GM12878 (cell line): ENCODE results near the gene DAZAP2. TPM values are rescaled to one million over a fixed set of nuclear protein-coding genes. Genes with fewer than 3 reads are reported as not detected.

Experiments
- ATF2 ChIP-seq: IDR thresholded peaks from 2 replicates; pipeline ENCODE4 v1.6.1; 2012; ENCODE audit warnings: low read length, inconsistent platforms
- BRCA1 ChIP-seq: IDR thresholded peaks from 2 replicates; pipeline ENCODE4 v1.6.1; 2011; ENCODE audit warnings: low read depth, low read length, improper control_type of control experiment
- CBX5 ChIP-seq: sonication (generic); IDR thresholded peaks from 2 replicates; pipeline ENCODE4 v1.6.1; 2016; ENCODE audit warnings: low read depth, moderate library complexity, mild to moderate bottlenecking, inconsistent platforms
- CHD1 ChIP-seq: IDR thresholded peaks from 2 replicates; pipeline ENCODE4 v1.6.1; 2012; ENCODE audit warnings: low read depth, low read length, improper control_type of control experiment
- EP300 ChIP-seq, 2 experiments: fragments of 150-350 bp in 1 of 2; IDR thresholded peaks; 2 replicates each; pipeline ENCODE4 v1.6.1; 2011 to 2012; ENCODE audit warnings: low read depth in 2 of 2, low read length in 2 of 2, borderline replicate concordance in 1 of 2, improper control_type of control experiment in 1 of 2, inconsistent platforms in 1 of 2; ENCODE audit not compliant: control insufficient read depth in 1 of 2
- EZH2 ChIP-seq: IDR thresholded peaks from 2 replicates; pipeline ENCODE4 v1.6.1; 2012; ENCODE audit warnings: low read depth, mild to moderate bottlenecking, control low read depth, inconsistent platforms, low read length, borderline replicate concordance; ENCODE audit not compliant: control insufficient read depth
- GATAD2B ChIP-seq: fragments of 450-650 bp; conservative IDR thresholded peaks from 2 replicates; pipeline ENCODE4 v1.6.1; 2017; ENCODE audit warnings: low read depth, mild to moderate bottlenecking, moderate library complexity
- KDM1A ChIP-seq: fragments of 200-600 bp; sonication (generic); IDR thresholded peaks from 2 replicates; pipeline ENCODE4 v1.6.1; 2016; ENCODE audit warnings: borderline replicate concordance
- MLLT1 ChIP-seq: fragments of 450-650 bp; IDR thresholded peaks from 2 replicates; pipeline ENCODE4 v1.6.1; 2016; ENCODE audit warnings: mild to moderate bottlenecking
- NKRF ChIP-seq: fragments of 450-650 bp; conservative IDR thresholded peaks from 2 replicates; pipeline ENCODE4 v1.6.1; 2017; ENCODE audit warnings: mild to moderate bottlenecking, moderate library complexity
- POLR2AphosphoS5 ChIP-seq: IDR thresholded peaks from 2 replicates; pipeline ENCODE4 v1.6.1; 2011; ENCODE audit warnings: mild to moderate bottlenecking, low read length, inconsistent platforms
- RAD51 ChIP-seq: fragments of 450-650 bp; IDR thresholded peaks from 2 replicates; pipeline ENCODE4 v1.6.1; 2016; ENCODE audit warnings: moderate library complexity, mild to moderate bottlenecking, inconsistent platforms
- RFX5 ChIP-seq: IDR thresholded peaks from 2 replicates; pipeline ENCODE4 v1.6.1; 2011; ENCODE audit warnings: low read depth, low read length, improper control_type of control experiment
- SMARCA5 ChIP-seq: fragments of 450-650 bp; IDR thresholded peaks from 2 replicates; pipeline ENCODE4 v1.6.1; 2017; ENCODE audit warnings: mild to moderate bottlenecking
- USF1 ChIP-seq: IDR thresholded peaks from 2 replicates; pipeline ENCODE4 v1.6.1; 2011; ENCODE audit warnings: borderline replicate concordance, low read depth, mild to moderate bottlenecking, moderate library complexity, mixed read lengths, low read length; ENCODE audit not compliant: insufficient read depth; ENCODE audit errors: extremely low read length
- YBX1 ChIP-seq: fragments of 450-650 bp; IDR thresholded peaks from 2 replicates; pipeline ENCODE4 v1.6.1; 2016; ENCODE audit warnings: antibody characterized with exemption
- ZBTB40 ChIP-seq: fragments of 450-650 bp; IDR thresholded peaks from 2 replicates; pipeline ENCODE4 v1.6.1; 2016; ENCODE audit warnings: mild to moderate bottlenecking, moderate library complexity, borderline replicate concordance
- polyA plus RNA-seq, 11 experiments: library from polyadenylated mRNA; depleted of rRNA in 4 of 11; unstranded in 6 of 11; stranded (reverse) in 5 of 11; fragments of >200 nt; fragmentation: Nextera tagmentation in 4 of 11; fragmentation: Illumina TruSeq in 1 of 11; extraction: Ambion mirVana in 4 of 11; extraction: Trizol in 1 of 11; gene quantifications; 1 replicate in 1 of 11; 2 replicates in 10 of 11; pipeline versions ENCODE4 v1.2.1 to v1.2.3, GENCODE V29; 2011 to 2016; ENCODE audit warnings: inconsistent platforms in 2 of 11, missing spikeins in 2 of 11, low read depth in 1 of 11
- total RNA-seq, 4 experiments: library from RNA; depleted of rRNA in 3 of 4; stranded (reverse); fragments of >200 nt in 3 of 4; fragmentation: Illumina TruSeq in 1 of 4; extraction: Trizol in 1 of 4; gene quantifications; 2 replicates each; pipeline versions ENCODE4 v1.2.1 to v1.2.3, GENCODE V29; 2013 to 2021
- TF ChIP-seq, protein P1 (sequence below): fragments of 150-350 bp; IDR thresholded peaks from 2 replicates; pipeline ENCODE4 v1.6.1; 2014; ENCODE audit warnings: mild to moderate bottlenecking, low read depth, low read length

The DAZAP2 gene
- total and polyA plus RNA-seq, 10 of the 15 experiments (the other 5 are each of a cell fraction or from before 2014, with no cell fraction given): 71.0 to 267 (median 158) TPM

DNA sequence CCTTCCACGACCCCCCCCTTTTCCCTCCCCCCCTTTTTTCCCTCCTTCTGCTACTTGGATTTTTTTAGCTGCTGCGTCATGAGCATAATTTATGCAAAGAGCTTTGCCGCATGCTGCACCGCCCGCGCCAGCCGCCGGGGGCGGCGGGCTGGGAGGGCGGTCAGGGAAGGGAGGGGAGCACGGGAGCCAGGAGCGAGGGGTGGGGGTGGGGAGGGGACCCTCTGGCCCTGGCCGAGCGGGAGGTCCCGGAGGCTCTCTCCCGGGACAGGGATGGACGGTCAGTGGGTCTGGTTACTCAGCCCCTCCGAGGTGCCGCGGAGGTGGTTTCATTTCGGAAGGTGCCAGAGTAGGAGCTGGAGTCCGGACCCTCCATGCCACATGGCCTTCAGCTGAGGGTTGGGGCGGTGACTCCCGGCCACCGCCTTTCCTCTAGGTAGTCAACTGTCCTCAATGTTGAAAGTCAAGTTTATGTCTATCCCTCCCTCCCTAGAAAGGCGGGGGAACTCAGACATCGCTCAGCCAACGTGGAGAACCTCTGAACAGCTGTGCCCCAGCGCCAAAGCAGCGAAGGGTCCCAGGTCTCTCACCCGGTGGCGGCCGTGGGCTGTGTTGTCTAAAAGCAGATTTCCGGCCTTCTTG lies 20.5 kb upstream of the DAZAP2 start, which contains the start of gene POU6F1 (continued):
- TF ChIP-seq ZBTB40 (0 out of 2 replicates have a peak, but pooled peaks have one; percentile 12), KDM1A (no peak), EZH2 (no peak), RFX5 (no peak), NKRF (no peak), CBX5 (no peak), EP300 (IDR thresholded peaks at IDR 0.05; ENCODE audit: borderline replicate concordance in 1 of 2, control insufficient read depth in 1 of 2, low read depth in 2 of 2, low read length in 2 of 2) (no peak), SMARCA5 (no peak), YBX1 (no peak), RAD51 (no peak), POLR2AphosphoS5 (peak; percentile 71; the same call in 1 of the 2 replicates), ATF2 (no peak), MLLT1 (no peak; the same call in 1 of the 2 replicates), BRCA1 (no peak), CHD1 (no peak; the same call in 1 of the 2 replicates), USF1 (no peak), GATAD2B (0 out of 2 replicates have a peak, but pooled peaks have one; percentile 30)
- TF ChIP-seq, protein P1, sequence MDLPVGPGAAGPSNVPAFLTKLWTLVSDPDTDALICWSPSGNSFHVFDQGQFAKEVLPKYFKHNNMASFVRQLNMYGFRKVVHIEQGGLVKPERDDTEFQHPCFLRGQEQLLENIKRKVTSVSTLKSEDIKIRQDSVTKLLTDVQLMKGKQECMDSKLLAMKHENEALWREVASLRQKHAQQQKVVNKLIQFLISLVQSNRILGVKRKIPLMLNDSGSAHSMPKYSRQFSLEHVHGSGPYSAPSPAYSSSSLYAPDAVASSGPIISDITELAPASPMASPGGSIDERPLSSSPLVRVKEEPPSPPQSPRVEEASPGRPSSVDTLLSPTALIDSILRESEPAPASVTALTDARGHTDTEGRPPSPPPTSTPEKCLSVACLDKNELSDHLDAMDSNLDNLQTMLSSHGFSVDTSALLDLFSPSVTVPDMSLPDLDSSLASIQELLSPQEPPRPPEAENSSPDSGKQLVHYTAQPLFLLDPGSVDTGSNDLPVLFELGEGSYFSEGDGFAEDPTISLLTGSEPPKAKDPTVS: no peak
